Measurements from ENCODE around the gene AFG1L.

Gene AFG1L

DNA sequence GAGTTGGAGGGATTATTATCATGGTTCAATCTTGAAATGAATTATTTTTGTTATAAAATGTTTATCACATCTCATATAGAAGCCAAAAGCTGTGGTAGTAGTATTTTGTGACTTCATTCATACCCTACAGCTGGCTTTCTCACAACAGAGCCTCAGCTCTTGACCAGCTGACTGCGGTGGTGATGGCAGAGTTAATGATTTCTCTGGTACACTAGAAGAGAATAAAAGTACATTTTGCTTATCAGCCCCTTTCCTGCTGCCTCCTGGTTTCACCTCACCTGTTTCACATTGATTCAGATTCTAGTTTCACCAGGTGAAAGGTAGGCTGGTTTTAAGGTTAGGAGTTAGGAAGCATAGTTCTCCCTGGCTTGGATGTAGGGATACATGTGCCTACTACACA, 55.7 kb downstream of the AFG1L start:
- Histone ChIP-seq H3K27me3 (ENCODE audit: insufficient read depth, poor library complexity, severe bottlenecking) (no peaks in the 10 kb centered on the region), H3K27ac (replicated peaks) (no peak overlapping the region), H3K4me3 (replicated peaks; ENCODE audit: insufficient read depth, low read length) (no peak overlapping the region)
- no peak for TF ChIP-seq SPI1 (IDR thresholded peaks at IDR 0.05; ENCODE audit: borderline replicate concordance, low read depth)
- TF ChIP-seq REST (IDR thresholded peaks at IDR 0.05; ENCODE audit: insufficient replicate concordance, low read depth), result no peak
- TF ChIP-seq, protein P1, sequence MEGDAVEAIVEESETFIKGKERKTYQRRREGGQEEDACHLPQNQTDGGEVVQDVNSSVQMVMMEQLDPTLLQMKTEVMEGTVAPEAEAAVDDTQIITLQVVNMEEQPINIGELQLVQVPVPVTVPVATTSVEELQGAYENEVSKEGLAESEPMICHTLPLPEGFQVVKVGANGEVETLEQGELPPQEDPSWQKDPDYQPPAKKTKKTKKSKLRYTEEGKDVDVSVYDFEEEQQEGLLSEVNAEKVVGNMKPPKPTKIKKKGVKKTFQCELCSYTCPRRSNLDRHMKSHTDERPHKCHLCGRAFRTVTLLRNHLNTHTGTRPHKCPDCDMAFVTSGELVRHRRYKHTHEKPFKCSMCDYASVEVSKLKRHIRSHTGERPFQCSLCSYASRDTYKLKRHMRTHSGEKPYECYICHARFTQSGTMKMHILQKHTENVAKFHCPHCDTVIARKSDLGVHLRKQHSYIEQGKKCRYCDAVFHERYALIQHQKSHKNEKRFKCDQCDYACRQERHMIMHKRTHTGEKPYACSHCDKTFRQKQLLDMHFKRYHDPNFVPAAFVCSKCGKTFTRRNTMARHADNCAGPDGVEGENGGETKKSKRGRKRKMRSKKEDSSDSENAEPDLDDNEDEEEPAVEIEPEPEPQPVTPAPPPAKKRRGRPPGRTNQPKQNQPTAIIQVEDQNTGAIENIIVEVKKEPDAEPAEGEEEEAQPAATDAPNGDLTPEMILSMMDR (IDR thresholded peaks at IDR 0.05; ENCODE audit: insufficient read depth, low read length), result no peak
- no peak for TF ChIP-seq GABPA (IDR thresholded peaks at IDR 0.05; ENCODE audit: low read depth)
- TF ChIP-seq POLR2AphosphoS5 (IDR thresholded peaks at IDR 0.05; ENCODE audit: low read depth), result no peak
- DNase-seq (ENCODE audit: low read depth in 1 of 2, low spot score in 1 of 2), result no peak

DNA sequence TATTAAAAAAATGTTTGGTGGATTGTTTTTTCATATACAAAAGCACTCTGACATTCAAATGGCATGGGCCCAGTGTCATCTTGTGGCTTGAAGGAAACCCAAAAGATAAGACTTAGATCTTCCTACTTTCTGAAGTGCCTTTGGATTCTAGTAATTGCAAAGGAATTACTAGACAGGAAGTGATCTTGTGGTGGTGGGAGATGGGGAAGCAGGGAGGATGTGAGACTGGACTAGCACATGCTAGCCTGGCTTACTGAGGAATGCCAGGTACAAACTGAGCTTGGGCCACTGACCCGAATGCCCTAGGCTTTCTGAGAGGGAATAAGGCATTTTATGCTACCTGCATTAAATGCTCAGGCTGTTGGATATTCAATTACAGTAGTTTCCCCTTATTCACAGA, 59.0 kb downstream of the AFG1L start:
- no peak for TF ChIP-seq POLR2AphosphoS5 (IDR thresholded peaks at IDR 0.05; ENCODE audit: low read depth)
- no peak for TF ChIP-seq SPI1 (IDR thresholded peaks at IDR 0.05; ENCODE audit: borderline replicate concordance, low read depth)
- TF ChIP-seq REST (IDR thresholded peaks at IDR 0.05; ENCODE audit: insufficient replicate concordance, low read depth), result no peak
- TF ChIP-seq GABPA (IDR thresholded peaks at IDR 0.05; ENCODE audit: low read depth), result no peak
- TF ChIP-seq, protein P1 (IDR thresholded peaks at IDR 0.05; ENCODE audit: insufficient read depth, low read length), result no peak
- H3K27me3 ChIP-seq (ENCODE audit: insufficient read depth, poor library complexity, severe bottlenecking), result no peaks in the 10 kb centered on the region
- DNase-seq (ENCODE audit: low read depth in 1 of 2, low spot score in 1 of 2), result no peak
- H3K27ac ChIP-seq (replicated peaks), result no peak overlapping the region
- H3K4me3 ChIP-seq (replicated peaks; ENCODE audit: insufficient read depth, low read length), result no peak overlapping the region

- H3K27me3 ChIP-seq (ENCODE audit: insufficient read depth, poor library complexity, severe bottlenecking), result no peaks in the 10 kb centered on the region
- no peak overlapping the region for H3K4me3 ChIP-seq (replicated peaks; ENCODE audit: insufficient read depth, low read length)
- no peak overlapping the region for H3K27ac ChIP-seq (replicated peaks)
- no peak for DNase-seq (ENCODE audit: low read depth in 1 of 2, low spot score in 1 of 2)
- no peak for TF ChIP-seq POLR2AphosphoS5 (IDR thresholded peaks at IDR 0.05; ENCODE audit: low read depth)
- no peak for TF ChIP-seq GABPA (IDR thresholded peaks at IDR 0.05; ENCODE audit: low read depth)
- no peak for TF ChIP-seq REST (IDR thresholded peaks at IDR 0.05; ENCODE audit: insufficient replicate concordance, low read depth)
- TF ChIP-seq SPI1 (IDR thresholded peaks at IDR 0.05; ENCODE audit: borderline replicate concordance, low read depth), result no peak
- TF ChIP-seq, protein P1 (IDR thresholded peaks at IDR 0.05; ENCODE audit: insufficient read depth, low read length), result no peak
These were observed 60.3 kb downstream of the AFG1L start for GRCh38 chr6:108355120-108355519.

All from HL-60 (cell line).